NOMO-1 (cell line): ENCODE data around the gene SCNN1A.

ENCODE experiments used
- DNase-seq, 2 experiments: peaks; one replicate each; lab custom pipeline; 2025; ENCODE audit not compliant: unreplicated experiment in 2 of 2; lab: John Stamatoyannopoulos, UW

The SCNN1A gene

DNA sequence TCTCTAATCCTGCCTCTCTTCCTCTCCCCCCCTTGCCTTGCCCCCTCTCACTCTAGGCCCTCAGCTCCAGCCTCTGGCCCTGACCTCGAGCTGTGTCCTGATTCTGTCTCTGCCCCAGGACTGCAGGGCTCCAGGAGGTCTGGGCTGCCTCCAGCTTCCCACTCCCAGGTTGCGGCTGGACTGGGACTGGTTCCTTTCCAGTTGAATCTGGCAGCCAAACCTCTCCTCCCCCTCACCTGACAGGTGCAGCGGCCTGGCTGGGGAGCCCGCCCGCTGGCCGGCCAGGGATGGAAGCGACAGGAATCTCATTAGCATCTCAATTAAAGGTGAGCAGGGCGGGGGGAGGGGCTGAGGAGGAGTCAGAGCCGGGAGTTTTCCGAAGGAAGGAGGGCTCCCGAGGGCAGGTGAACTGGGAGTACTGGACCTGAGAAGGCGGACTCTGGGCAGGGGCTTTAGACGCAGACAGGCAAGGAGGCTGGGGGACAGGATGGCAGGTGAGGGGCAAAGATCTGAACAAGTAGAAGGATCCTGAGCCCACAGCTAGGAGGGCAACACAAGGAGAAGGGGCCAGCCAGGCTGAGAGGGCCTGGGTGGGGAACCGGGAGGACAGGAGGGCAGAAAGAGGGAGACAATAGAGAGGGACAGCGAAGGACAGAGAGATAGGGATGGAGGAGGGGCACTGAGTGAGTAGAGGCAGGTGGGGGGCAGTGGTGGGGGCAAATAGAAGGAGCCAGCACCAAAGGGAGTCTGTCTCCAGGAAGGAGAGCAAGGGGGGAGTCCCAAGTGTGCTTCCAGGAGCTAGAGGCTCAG is at the start of gene SCNN1A:
TSS of gene SCNN1A (minus strand) at position 295 of the 810 bp plus-strand sequence. CDS start 780 bp downstream, outside the sequence.
- no peak for DNase-seq

DNA sequence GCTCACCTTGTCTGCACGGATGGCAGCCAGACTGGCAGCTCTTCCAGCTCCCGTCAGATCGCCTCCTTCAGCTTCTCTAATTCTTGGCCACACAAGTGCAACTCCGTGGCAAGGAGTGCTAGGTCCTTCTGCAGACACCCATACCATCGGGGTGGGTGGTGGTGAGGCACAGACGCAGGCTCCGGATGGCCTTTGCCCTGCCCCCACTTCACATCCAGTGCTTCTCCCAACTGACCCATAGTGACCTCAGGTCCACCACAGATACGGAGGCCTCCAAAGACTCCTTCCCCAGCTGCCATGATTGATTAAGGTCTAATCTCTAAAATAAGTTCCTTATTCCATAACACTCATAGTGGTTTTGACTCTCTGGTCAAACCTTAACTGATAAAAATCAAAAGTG is 49.5 kb upstream of the SCNN1A start:
- DNase-seq, result no peak

DNA sequence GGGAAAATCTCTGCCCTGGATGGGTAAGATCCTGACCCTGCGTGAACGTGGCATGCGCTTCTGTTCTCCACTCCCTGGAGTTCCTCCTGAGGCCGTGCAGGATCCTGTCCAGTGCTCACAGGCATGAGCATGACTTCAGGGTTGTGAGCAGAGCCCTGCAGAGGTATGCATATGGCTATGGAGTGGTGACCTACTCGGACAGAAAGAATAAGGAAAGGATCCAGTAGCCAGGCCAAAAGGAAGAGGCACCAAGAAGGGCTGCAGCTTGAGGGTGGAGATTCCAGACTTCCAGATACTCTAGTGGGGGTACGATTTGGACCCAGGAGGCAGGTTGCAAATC is 48.6 kb upstream of the SCNN1A start:
- DNase-seq, result no peak

DNA sequence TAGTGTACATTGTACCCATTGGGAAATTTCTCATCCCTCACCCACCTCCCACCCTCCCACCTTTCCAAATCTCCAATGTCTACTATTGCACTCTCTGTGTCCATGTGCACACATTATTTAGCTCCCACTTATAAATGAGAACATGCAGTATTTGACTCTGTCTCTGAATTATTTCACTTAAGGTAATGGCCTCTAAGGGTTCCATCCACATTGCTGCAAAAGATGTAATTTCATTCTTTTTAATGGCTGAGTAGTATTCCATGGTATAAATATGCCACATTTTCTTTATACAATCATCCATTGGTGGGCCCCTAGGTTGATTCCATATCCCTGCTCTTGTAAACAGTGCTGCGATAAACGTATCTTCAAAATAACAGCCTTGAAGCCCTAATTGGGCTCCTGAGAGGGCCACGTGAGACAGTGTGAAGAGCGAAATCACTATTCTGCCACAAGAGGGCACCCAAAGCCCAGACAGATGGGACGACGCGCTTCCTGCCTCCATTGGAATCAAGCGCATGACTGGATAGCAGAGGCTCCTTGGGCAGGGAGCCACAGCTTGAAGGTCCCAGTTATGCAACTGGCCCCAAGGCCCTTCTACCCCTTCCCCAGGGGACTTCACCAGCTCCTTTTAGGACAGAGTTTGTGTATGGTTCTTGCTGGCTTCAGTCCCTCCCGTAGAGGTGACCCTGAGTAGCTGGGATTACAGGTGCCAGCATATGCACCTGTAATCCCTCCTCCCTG is 48.1 kb upstream of the SCNN1A start:
- peak; percentile 83 to 89 for DNase-seq

DNA sequence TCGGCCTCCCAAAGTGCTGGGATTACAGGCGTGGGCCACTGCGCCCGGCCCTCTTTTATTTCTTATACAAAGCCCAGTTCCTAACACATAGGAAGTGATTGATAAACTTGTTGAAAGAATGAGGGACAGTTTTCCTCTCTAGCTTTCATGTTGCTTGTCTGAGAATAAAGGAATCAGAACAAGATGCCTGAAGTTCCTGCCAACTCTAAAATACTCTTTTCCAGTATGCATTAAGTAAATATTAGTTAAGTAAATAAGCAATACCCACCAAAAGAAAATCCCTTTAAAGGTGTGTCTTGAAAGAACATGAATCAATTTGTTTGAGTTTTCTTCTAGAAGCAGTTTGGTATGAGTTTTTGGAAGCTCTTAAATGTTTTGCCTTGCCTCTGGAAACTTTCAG is 45.0 kb upstream of the SCNN1A start:
- no peak for DNase-seq

DNA sequence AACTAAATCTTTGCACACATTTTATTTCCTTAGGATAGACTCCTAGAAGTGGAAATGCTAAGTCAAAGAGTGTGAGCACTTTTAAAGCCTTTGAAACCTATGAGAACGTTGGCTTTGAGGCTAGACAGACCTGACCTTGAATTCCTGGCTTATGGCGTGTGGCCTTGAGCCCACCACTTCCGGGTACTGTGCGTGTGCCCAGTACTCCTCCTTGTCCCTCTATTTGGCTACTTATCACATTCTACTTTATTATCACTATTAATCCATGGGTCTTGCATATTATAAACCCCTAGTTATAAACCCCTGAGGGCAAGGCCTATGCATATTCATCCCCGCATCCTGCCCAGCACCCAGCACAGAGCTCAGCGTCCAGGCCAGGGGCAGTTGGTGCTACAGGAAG is 43.4 kb upstream of the SCNN1A start:
- DNase-seq, result no peak

DNA sequence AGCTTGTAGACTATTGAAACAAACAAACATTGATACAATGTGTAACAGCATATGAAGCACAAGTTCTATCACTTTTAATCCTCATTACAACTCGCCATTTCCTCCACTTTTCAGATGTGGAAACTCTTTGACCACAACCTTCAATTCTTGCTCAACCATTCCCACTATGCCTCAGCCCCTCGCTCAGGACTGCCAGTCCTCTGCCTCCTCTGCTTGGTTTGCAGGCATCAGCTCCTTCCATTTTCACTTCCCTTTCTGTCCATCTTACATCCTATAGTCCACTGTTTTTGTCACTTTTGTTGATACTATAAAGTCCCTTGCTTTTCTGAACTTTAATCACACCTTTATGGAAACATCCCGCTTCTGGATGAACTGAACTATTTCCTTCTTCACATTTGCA is 41.2 kb upstream of the SCNN1A start:
- peak; percentile 92 to 96 for DNase-seq

DNA sequence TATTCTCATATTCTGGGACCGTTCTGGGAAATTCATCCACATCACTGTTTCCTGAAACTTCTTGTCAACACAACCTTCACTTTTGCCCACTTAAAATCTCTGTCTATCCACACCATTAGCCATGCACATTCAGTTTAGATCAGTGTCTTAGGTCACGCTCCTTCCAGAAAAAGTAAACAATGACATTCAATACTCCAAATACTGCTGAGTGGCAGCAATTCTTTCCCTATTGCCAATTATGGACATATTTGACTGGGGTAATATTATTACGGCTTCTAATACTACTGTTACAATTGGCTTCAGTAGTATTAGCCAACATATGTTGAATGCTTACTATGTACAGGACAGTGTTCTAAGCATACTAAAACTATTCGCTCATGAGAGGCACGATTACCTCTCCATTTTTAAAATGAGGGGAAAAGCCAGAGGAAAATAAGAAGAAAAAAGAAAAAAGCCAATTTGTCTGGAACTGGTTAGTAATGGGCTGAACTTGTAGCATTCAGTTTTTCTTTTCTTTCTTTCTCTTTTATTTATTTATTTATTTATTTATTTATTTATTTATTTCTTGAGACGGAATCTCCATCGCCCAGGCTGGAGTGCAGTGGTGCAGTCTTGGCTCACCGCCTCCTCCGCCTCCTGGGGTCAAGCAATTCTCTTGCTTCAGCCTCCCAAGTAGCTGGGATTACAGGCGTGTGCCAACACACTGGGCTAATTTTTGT is 32.0 kb upstream of the SCNN1A start:
- no peak for DNase-seq

DNA sequence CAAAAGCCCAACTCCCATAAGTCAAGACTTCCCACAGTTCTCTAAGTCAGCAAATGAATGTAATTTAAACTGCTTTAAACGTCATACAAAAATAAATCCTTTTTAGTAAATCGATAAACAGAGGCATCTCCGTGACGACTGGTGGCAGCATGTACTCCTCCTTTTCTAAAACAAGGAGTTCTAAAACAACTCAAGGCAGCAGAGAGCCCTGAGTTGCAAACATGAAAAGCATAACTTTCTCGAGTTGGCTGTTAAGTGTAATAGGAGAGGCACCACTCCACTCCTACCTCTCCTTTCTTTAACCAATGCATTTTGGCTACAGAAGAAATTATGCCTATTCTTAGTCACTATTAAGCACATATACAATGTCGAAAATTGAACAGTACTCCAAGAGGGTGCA is 30.6 kb upstream of the SCNN1A start:
- no peak for DNase-seq

DNA sequence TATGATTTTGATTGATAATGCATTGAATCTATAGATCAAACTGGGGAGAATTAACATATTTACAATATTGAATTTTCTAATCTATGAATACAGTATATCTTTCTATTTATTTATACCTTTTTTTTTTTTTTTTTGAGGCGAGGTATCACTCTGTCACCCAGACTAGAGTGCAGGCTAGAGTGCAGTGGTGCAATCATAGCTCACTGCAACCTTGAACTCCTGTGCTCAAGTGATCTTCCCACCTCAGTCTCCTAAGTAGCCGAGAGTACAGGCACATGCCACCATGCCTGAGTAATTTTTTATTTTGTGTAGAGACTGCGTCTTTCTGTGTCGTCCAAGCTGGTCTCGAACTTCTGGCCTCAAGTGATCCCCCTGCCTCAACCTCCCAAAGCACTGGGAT is 29.0 kb upstream of the SCNN1A start:
- no peak for DNase-seq

DNA sequence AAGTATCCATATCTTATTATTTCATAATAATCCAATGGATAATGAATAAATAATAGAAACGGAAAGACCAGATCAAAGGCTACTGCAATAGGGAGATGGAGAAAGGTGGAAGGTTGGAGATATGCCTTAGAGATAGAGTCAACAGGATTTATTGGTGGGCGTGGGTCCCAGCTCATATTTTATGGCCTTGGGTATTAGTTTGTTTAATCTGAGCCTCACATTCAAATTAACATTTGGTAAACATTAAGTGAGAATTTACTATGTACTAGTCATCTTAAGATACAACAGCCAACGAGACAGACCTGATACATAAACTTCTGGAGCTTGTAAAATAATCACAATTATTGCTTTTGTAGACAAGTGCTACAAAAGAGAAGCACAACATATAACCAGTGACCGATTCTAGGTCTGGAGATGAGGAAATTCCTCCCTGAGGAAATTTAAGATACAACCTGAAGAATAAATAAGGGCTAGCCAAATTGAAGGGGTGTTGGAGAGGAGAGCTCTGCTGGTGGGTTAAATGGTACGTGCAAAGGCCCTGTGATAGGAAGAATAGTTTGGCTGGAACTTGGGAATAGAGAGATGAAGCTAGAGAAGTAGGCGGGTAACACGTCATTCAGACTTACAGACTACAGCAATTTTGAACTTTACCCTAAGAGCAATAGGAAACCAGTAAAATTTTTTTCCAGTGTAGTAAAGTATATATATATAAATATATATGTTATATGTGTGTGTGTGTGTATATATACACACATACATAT is 24.7 kb upstream of the SCNN1A start:
- DNase-seq, result no peak

DNA sequence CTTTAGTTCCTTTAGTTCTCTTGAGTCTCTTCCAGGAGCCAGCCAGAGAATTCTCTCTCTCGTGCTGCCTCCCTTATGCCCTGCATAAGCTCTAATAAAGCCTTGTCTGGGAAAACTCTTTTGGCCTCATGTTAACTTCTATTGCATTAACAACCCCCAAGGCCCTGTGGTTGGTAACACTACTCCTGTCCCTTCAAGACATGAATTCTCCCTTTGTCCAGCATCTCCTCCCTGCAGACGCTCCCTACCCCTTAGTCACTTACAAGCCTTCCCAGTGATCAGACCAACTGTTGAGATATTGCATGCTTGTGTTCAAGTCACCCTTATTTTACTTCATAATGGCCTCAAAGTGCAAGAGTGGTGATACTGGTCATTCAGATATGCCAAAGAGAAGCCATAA is 20.7 kb upstream of the SCNN1A start:
- no peak for DNase-seq

DNA sequence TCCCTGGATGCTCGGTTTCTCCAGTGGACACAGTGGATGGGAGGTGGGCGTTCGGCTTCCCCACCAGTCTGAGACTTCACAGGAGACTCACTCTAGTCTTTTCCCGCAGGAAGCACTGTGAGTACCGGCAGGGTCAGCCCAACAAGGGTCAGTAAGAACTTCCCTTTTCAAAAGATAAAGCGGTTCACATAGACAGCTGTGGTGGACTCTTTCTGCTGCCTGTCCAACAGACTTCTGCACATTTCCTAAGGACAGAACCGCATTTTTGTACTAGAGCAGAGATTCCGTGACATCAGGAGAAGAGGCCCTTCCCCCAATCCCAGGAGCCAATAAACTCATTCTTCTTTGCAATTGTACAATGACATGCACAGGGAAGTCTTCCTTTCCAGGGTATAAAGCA is 19.0 kb upstream of the SCNN1A start:
- DNase-seq, result peak in 1 of 2 experiments; percentile 18

DNA sequence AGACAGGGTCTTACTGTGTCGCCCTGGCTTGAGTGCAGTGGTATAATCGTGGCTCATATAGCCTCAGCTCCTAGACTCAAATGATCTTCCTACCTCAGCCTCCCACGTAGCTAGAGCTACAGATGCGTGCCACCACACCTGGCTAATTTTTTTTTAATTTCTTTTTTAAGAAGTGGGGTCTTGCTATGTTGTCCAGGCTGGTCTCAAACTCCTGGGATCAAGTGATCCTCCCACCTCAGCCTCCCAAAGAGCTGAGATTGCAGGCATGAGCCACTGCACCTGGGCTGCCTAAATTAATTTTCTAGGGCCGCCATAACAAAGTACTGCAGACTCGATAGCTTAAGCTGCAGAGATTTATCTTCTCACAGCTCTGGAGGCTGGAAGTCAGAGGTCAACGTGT is 17.7 kb upstream of the SCNN1A start:
- no peak for DNase-seq

DNA sequence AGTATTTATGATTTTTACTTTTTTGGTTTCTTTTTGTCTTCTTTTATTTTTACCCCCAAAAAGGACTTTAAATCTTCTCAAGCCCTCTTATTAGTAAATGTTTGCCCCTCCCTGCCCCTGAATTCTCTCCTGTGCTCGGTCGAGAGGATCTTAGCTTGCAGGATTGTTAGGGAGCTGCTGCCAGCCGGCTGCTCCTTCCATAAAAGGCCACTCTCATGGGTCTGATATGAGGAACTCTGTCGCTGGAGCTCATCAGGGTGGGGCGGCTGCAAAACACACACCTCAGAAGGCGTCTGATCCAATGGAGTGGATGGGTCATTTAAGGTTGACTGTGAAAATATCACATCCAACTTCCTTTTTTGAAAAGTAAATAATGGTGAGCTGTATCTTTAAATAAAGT is 17.1 kb upstream of the SCNN1A start:
- peak; percentile 72 to 73 for DNase-seq

DNA sequence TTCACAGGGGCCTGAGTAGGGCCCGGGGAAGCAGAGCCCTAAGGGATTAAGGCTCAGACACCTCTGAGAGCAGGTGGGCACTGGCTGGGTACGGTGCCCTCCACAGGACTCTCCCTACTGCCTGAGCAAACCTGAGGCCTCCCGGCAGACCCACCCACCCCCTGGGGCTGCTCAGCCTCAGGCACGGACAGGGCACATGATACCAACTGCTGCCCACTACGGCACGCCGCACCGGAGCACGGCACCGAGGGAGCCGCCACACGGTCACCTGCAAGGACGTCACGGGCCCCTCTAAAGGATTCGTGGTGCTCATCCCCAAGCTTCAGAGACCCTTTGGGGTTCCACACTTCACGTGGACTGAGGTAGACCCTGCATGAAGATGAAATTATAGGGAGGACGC is 15.7 kb upstream of the SCNN1A start:
- DNase-seq, result no peak

DNA sequence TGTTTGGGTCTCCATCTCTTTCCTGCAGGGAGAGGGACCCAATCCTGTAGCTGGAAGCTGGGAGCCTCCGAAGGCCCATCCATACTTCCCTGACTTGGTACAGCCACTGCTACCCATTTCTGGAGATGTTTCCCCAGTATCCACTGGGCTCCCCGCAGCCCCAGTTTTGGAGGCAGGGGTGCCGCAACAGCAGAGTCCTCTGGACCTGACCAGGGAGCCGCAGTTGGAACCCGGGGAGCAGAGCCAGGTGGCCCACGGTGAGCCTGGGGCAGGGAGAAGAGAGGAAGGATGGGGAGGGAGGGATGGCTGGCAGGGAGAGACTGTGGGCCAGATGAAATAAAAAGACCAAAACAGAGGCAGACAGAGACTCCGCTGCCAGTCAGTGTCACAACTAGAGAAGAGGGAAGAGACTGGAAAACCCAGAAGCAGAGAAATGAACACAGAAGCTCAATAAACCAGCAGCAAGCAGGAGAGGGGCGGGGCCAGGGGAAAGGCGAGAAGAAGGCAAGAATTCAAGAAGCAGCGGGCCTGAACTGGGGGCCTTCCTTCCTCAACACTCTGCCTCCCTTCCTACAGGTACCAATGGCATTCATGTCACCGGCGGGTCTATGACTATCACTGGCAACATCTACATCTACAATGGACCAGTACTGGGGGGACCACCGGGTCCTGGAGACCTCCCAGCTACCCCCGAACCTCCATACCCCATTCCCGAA is 14.9 kb upstream of the SCNN1A start:
- no peak for DNase-seq

DNA sequence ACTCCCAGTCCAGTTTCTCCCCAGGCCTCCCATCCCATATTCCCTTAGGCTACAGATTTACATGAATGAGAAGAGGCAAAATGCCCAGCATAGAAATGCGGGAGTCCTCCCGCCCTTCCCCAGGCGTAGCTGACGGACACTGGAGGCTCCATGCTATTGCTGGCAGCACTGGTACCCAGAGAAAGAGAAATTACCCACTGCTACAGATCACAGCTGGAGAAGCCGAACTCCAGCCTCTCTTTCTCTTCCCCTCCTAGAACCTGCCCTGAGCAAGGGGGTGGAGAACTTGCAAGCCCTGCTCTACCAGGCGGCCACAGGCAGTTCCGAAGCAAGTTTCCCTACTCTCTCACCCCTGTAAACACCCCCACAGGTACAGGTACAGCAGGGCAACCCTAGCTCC is 12.2 kb upstream of the SCNN1A start:
- no peak for DNase-seq

DNA sequence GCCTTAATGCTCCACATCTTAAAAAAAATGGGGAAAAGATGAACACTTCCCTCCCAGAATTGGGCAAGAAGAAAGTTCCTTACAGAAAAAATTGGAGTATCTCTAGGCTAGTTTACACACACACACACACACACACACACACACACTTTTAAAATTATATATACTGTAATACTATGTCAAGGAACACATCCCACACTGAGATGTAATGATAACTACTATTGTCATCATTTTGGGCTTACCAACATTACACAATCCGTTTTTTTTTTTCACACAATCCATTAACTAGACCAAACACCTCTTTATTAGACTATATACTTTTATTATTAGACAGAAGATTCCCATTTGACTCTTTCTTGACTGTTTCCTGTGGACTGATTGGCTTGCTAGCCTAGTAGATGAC is 11.1 kb upstream of the SCNN1A start:
- DNase-seq, result no peak

DNA sequence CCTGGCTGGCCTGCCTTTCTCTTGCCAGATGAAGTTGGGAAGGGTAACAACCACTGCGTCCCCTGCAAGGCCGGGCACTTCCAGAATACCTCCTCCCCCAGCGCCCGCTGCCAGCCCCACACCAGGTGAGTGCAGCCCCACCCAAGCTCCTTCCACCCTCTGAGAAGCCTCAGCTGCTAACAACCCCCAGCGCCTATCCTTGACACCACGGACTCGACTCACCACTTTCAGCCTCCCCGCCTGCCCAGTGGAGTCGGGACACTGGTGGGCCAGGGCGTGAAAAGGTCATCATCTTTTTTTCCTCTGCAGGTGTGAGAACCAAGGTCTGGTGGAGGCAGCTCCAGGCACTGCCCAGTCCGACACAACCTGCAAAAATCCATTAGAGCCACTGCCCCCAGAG is 10.7 kb upstream of the SCNN1A start:
- no peak for DNase-seq
